Esophagus muscularis mucosa (tissue), 4 donors: ENCODE data around the gene CKAP5. TPM values are rescaled to one million over a fixed set of nuclear protein-coding genes. Genes with fewer than 3 reads are reported as not detected.

Source experiments
- DNase-seq: peaks from one replicate; pipeline ENCODE4 v3.0.0-alpha.2; 2017; ENCODE audit errors: extremely low spot score
- H3K27ac ChIP-seq, 4 donors: fragments of 200-600 bp; sonication (generic); replicated peaks in 1 of 4; 1 replicate in 3 of 4; 2 replicates in 1 of 4; pipeline ENCODE4 v1.5.1; 2016 to 2019; ENCODE audit warnings: mild to moderate bottlenecking in 1 of 4
- H3K27me3 ChIP-seq, 4 donors: fragments of 200-600 bp; sonication (generic); one replicate each; pipeline versions ENCODE4 v1.5.1 to v1.6.0; 2016 to 2019
- H3K36me3 ChIP-seq, 4 donors: fragments of 200-600 bp; sonication (generic); one replicate each; pipeline ENCODE4 v1.5.1; 2016 to 2019
- H3K4me1 ChIP-seq, 4 donors: fragments of 200-600 bp; sonication (generic); one replicate each; pipeline ENCODE4 v1.5.1; 2016 to 2019
- H3K4me3 ChIP-seq, 4 donors: fragments of 200-600 bp; sonication (generic); 1 replicate in 2 of 4; 2 replicates in 2 of 4; pipeline ENCODE4 v1.5.1; 2016 to 2019; ENCODE audit warnings: mild to moderate bottlenecking in 4 of 4, moderate library complexity in 1 of 4
- H3K9me3 ChIP-seq, 4 donors: fragments of 200-600 bp; sonication (generic); 1 replicate in 3 of 4; 2 replicates in 1 of 4; pipeline ENCODE4 v1.5.1; 2016 to 2019
- EP300 ChIP-seq: sonication (generic); formaldehyde crosslinking; IDR thresholded peaks from one replicate; pipeline ENCODE4 v1.6.1; 2017; ENCODE audit warnings: antibody characterized with exemption
- POLR2A ChIP-seq: fragments of 450-650 bp; IDR thresholded peaks from one replicate; pipeline ENCODE4 v1.6.1; 2017; ENCODE audit warnings: antibody characterized with exemption, moderate library complexity, mild to moderate bottlenecking, low read depth
- POLR2AphosphoS5 ChIP-seq, 2 donors: sonication (generic); formaldehyde crosslinking; IDR thresholded peaks; one replicate each; pipeline ENCODE4 v1.6.1; 2017; ENCODE audit warnings: antibody characterized with exemption in 2 of 2
- WGBS: methylation state at CpG from one replicate; pipeline ENCODE4 v1.1.5; 2018; 5-methylcytosine and 5-hydroxymethylcytosine counted together
- intact Hi-C: fragments of 100-400 bp; cut with DNase I; formaldehyde crosslinking; loops from one replicate; pipeline ENCODE4 v1.15.1; 2023
- total RNA-seq, 4 donors: library from RNA; depleted of rRNA; stranded (reverse); fragments of >200 nt; gene quantifications; one replicate each; pipeline versions ENCODE4 v1.1.0 to v1.2.1, GENCODE V29; 2016
- TF ChIP-seq, protein P1 (sequence below), 3 experiments: fragments of 200-600 bp in 2 of 3; fragments of 450-650 bp in 1 of 3; sonication (generic) in 2 of 3; IDR thresholded peaks; one replicate each; pipeline ENCODE4 v1.5.1; 2017 to 2019; ENCODE audit warnings: antibody characterized with exemption in 3 of 3, mild to moderate bottlenecking in 2 of 3, moderate library complexity in 1 of 3

The CKAP5 gene
- total RNA-seq, 4 donors from 2014 or later = 32.4 to 49.2 (median 40.0) TPM

DNA sequence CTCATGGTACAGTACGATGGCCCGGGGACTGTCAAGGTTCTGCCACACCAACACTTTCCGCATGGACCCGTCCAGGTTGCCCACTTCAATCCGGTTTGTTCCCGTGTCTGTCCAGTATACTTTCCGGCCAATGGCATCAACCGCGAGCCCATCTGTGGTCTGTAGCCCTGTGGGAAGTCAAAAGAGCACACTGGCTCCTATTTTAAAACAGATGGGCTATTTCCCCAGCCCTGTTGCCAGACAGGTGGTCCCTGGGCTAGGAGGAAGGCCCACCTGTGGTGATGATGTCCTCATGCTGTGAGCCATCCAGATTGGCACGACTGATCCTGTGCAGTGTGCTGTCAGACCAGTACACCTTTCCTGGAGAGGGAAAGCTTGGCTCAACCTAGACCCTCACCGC is 30.4 kb upstream of the CKAP5 start:
- TF ChIP-seq POLR2A (no peak), EP300 (no peak), POLR2AphosphoS5 (IDR thresholded peaks at IDR 0.05) (no peak)
- TF ChIP-seq, protein P1, sequence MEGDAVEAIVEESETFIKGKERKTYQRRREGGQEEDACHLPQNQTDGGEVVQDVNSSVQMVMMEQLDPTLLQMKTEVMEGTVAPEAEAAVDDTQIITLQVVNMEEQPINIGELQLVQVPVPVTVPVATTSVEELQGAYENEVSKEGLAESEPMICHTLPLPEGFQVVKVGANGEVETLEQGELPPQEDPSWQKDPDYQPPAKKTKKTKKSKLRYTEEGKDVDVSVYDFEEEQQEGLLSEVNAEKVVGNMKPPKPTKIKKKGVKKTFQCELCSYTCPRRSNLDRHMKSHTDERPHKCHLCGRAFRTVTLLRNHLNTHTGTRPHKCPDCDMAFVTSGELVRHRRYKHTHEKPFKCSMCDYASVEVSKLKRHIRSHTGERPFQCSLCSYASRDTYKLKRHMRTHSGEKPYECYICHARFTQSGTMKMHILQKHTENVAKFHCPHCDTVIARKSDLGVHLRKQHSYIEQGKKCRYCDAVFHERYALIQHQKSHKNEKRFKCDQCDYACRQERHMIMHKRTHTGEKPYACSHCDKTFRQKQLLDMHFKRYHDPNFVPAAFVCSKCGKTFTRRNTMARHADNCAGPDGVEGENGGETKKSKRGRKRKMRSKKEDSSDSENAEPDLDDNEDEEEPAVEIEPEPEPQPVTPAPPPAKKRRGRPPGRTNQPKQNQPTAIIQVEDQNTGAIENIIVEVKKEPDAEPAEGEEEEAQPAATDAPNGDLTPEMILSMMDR (IDR thresholded peaks at IDR 0.05) = no peak
- Histone ChIP-seq H3K4me1 (no peaks in the 10 kb centered on the region), H3K9me3 (no peaks in the 10 kb centered on the region), H3K27me3 (no peaks in the 10 kb centered on the region), H3K36me3 (peaks cover 0 to 79% (median 49%) of the 10 kb centered on the region in 4 donors), H3K27ac (no peak overlapping the region), H3K4me3 (no peak overlapping the region)
- intact Hi-C loops = no loop called here
- no peak for DNase-seq
- 89% methylated on average over 11 of the region's 11 CpGs for WGBS

DNA sequence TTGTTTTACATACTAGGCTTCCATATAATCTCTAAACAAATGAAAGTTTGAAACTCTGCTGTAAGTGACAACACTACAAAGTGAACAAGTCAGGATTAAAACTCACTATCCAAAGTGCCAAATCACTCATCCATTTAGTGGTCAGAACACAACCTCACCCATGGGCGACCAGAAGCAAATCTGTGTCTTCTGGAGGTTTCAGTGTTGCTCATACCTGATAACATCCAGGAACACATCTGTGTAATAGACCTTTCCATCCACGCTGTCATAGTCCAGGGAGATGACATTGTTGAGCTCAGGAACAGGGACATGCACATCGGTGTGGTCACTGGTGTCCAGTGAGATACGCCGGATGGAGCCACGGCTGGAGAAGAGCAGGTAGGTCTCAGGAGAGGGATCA is 28.5 kb upstream of the CKAP5 start:
- Histone ChIP-seq H3K36me3 (peaks cover 0 to 88% (median 52%) of the 10 kb centered on the region in 4 donors), H3K4me3 (no peak overlapping the region), H3K27ac (no peak overlapping the region), H3K27me3 (no peaks in the 10 kb centered on the region), H3K4me1 (no peaks in the 10 kb centered on the region), H3K9me3 (no peaks in the 10 kb centered on the region)
- no peak for DNase-seq
- TF ChIP-seq, protein P1 (IDR thresholded peaks at IDR 0.05) = no peak
- TF ChIP-seq EP300 = no peak
- no peak for TF ChIP-seq POLR2A
- no peak for TF ChIP-seq POLR2AphosphoS5 (IDR thresholded peaks at IDR 0.05)
- 90% methylated on average over 3 of the region's 6 CpGs for WGBS
- intact Hi-C loops = no loop called here

DNA sequence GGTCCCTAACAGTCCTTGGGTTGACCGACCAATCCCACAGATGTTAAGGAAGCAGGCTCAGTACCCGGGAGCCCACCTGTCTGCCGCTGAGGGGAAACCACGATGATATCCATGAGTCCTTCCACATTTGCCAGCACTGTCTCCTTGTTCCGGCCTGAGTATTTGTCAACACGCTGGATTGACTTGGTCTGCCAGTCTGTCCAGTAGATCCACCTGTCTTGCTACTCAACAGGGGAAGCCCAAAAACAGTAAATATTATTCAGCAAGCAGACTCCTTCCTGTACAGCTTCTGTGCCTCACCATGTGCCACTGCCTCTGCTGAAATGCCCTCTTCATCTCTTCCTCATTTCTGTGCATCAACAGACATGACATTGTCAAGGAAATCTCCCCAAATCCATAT is 22.8 kb upstream of the CKAP5 start:
- Histone ChIP-seq H3K4me3 (no peak overlapping the region), H3K9me3 (no peaks in the 10 kb centered on the region), H3K4me1 (peaks cover 0 to 2% (median 0%) of the 10 kb centered on the region in 4 donors), H3K27me3 (no peaks in the 10 kb centered on the region), H3K36me3 (peaks cover 0 to 92% (median 47%) of the 10 kb centered on the region in 4 donors), H3K27ac (no peak overlapping the region)
- DNase-seq = no peak
- intact Hi-C loops = no loop called here
- 97% methylated on average over 5 of the region's 6 CpGs for WGBS
- TF ChIP-seq POLR2A (no peak), EP300 (no peak), POLR2AphosphoS5 (IDR thresholded peaks at IDR 0.05) (no peak)
- TF ChIP-seq, protein P1 (IDR thresholded peaks at IDR 0.05) = no peak

DNA sequence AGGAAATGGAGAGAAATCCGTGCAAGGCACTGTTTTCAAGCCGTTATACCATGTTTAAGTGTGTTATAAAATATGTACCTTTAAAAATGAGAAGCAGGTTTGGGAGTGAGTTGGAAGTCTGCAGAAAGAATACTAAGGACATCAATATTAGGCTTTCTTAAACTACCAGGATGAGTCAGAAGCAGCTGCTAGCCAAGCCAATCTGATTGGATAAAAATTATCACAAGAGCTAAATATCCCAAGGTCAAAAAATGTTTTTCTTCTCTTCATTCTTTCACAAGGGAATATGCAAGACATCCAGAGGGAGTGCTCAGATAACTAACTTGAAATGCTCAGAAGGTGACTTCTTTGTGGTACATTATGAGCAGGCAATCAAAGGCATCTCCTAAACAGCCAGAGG is 19.3 kb upstream of the CKAP5 start:
- H3K4me3 ChIP-seq = no peak overlapping the region
- no peaks in the 10 kb centered on the region for H3K9me3 ChIP-seq
- no peak for DNase-seq
- H3K4me1 ChIP-seq = peaks cover 0 to 6% (median 5%) of the 10 kb centered on the region in 4 donors
- H3K27me3 ChIP-seq = no peaks in the 10 kb centered on the region
- intact Hi-C loops = no loop called here
- H3K36me3 ChIP-seq = peaks cover 0 to 75% (median 30%) of the 10 kb centered on the region in 4 donors
- 70% methylated on average over 2 of the region's 2 CpGs for WGBS
- H3K27ac ChIP-seq = no peak overlapping the region
- TF ChIP-seq POLR2AphosphoS5 (IDR thresholded peaks at IDR 0.05) = no peak
- no peak for TF ChIP-seq EP300
- TF ChIP-seq, protein P1 (IDR thresholded peaks at IDR 0.05) = no peak
- no peak for TF ChIP-seq POLR2A

DNA sequence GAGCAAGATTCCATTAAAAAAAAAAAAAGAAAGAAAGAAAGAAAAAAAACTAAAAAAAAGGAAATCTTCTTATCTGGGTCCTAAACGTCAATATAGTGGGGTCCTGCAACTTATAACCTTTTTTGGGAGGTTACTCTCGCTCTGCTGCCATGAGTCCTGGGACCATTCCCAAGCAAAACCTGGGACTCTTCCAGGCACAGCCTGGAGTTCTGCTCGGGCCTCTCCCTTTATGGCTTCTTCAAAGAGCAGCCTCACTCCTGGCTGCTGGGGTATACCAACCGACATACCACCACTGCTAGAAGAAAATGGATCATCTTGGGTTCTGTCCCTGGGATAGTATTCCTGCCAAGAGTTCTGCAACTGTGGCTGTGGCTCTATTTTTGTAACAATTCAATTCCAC is 14.1 kb upstream of the CKAP5 start:
- Histone ChIP-seq H3K27ac (peak overlapping the region in 1 of 4 donors; percentile 14), H3K27me3 (no peaks in the 10 kb centered on the region), H3K36me3 (peaks cover 0 to 39% (median 11%) of the 10 kb centered on the region in 4 donors), H3K4me1 (peaks cover 0 to 28% (median 20%) of the 10 kb centered on the region in 4 donors), H3K9me3 (no peaks in the 10 kb centered on the region), H3K4me3 (no peak overlapping the region)
- DNase-seq = no peak
- WGBS = 56% methylated on average over 4 of the region's 4 CpGs
- no peak for TF ChIP-seq POLR2AphosphoS5 (IDR thresholded peaks at IDR 0.05)
- no peak for TF ChIP-seq EP300
- no peak for TF ChIP-seq POLR2A
- TF ChIP-seq, protein P1 (IDR thresholded peaks at IDR 0.05) = no peak
- intact Hi-C loops = no loop called here
